ENCODE measurements around the gene SFTPA2.
"Not testable (repeated sequence)": the region's sequence is repeated elsewhere in the genome, so short reads cannot be mapped to it uniquely, and the experiment has no call there.

Gene SFTPA2

DNA sequence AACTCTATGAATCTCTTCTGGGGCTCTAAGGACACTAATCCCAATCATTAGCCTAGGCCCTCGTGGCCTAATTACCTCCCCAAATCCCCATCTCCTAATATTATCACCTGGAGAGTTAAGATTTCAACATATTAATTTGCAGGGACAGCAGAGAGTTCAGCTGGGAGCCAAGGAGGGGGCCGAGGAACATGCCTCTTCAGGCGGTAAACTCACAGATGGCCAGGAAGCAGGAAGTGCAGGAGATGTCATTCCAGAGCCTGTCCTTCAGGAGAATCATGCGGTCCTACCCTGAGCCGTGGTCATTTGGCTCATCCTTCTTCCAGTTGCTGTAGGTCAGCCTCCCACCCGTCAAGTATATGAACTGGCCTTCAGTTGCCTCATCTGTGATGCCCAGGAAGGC lies 21.9 kb upstream of the SFTPA2 start:
- TF ChIP-seq, protein P1, sequence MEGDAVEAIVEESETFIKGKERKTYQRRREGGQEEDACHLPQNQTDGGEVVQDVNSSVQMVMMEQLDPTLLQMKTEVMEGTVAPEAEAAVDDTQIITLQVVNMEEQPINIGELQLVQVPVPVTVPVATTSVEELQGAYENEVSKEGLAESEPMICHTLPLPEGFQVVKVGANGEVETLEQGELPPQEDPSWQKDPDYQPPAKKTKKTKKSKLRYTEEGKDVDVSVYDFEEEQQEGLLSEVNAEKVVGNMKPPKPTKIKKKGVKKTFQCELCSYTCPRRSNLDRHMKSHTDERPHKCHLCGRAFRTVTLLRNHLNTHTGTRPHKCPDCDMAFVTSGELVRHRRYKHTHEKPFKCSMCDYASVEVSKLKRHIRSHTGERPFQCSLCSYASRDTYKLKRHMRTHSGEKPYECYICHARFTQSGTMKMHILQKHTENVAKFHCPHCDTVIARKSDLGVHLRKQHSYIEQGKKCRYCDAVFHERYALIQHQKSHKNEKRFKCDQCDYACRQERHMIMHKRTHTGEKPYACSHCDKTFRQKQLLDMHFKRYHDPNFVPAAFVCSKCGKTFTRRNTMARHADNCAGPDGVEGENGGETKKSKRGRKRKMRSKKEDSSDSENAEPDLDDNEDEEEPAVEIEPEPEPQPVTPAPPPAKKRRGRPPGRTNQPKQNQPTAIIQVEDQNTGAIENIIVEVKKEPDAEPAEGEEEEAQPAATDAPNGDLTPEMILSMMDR (IDR thresholded peaks at IDR 0.05; ENCODE audit: insufficient read depth, low read depth, low read length, missing control alignments) = no peak
- H3K4me3 ChIP-seq (ENCODE audit: low read depth, low read length) = no peak overlapping the region
- no peak for DNase-seq (ENCODE audit: low read depth)

DNA sequence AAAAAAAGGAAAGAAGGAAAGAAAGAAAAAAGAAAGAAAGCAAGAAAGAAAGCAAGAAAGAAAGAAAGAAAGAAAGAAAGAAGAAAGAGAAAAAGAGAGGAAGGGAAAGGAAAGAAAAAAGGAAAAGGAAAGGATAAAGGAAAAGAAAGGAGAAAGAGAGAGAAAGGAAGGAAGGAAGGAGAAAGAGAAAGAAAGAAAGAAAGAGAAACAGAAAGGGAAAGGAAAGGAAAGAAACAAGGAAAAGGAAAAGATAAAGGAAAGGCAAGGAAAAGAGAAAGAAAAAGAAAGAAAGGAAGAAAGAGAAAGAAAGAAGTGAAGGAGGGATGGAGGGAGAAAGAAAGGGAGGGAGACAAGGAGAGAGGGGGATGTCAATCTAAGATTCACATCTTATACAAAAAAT lies 20.8 kb upstream of the SFTPA2 start:
- DNase-seq (ENCODE audit: low read depth) = no peak
- no peak overlapping the region for H3K4me3 ChIP-seq (ENCODE audit: low read depth, low read length)
- TF ChIP-seq, protein P1 (IDR thresholded peaks at IDR 0.05; ENCODE audit: insufficient read depth, low read depth, low read length, missing control alignments) = no peak

DNA sequence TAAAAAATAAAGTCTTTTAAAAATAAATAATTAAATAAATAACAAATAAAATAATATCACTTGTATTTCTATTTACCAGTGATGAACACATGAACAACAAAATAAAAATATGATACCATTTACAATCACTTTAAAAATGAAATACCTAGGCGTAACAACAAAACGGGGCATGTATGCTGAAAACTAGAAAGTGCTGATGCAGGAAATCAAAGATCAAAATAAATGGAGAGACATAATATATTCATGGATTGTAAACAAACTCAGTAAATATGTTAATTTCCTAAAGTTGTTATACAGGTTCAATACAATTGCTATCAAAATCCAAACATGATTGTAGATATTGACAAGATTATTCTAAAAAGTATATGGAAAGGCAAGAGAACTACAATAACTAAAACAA lies 19.2 kb upstream of the SFTPA2 start:
- TF ChIP-seq, protein P1 (IDR thresholded peaks at IDR 0.05; ENCODE audit: insufficient read depth, low read depth, low read length, missing control alignments) = no peak
- H3K4me3 ChIP-seq (ENCODE audit: low read depth, low read length) = no peak overlapping the region
- no peak for DNase-seq (ENCODE audit: low read depth)

- not testable (repeated sequence) for DNase-seq (ENCODE audit: low read depth); H3K4me3 ChIP-seq (ENCODE audit: low read depth, low read length)
Observed at GRCh38 chr10:79570624-79571023, 10.4 kb upstream of the SFTPA2 start.

DNA sequence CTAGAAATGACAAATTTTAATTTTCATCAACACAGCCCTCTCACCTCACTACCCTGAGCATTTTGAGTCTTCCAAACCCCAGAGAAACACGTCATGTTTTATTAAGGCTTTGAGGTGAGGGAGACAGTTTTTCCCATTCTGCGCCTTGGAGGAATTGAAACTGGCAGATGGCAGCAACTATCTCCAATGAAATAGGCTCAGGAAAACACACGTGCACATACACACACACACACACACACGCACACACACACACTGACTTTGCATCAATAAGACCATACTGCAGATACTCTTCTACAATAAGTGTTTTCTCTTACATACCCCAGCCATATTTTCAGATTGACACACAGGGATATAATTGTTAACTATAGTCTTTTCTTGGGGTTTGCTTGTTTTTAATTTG lies 3.2 kb upstream of the SFTPA2 start:
- no peak overlapping the region for H3K4me3 ChIP-seq (ENCODE audit: low read depth, low read length)
- no peak for DNase-seq (ENCODE audit: low read depth)
- TF ChIP-seq, protein P1 (IDR thresholded peaks at IDR 0.05; ENCODE audit: insufficient read depth, low read depth, low read length, missing control alignments) = no peak

- H3K4me3 ChIP-seq (ENCODE audit: low read depth, low read length) = no peak overlapping the region
- TF ChIP-seq, protein P1 (IDR thresholded peaks at IDR 0.05; ENCODE audit: insufficient read depth, low read depth, low read length, missing control alignments) = peak; percentile 87
- peak; percentile 66 for DNase-seq (ENCODE audit: low read depth)
Observed at GRCh38 chr10:79562135-79562756, 2.0 kb upstream of the SFTPA2 start.

GRCh38 chr10:79561257-79561656 lies 1.1 kb upstream of the SFTPA2 start:
- TF ChIP-seq, protein P1 (IDR thresholded peaks at IDR 0.05; ENCODE audit: insufficient read depth, low read depth, low read length, missing control alignments) = no peak
- H3K4me3 ChIP-seq (ENCODE audit: low read depth, low read length) = no peak overlapping the region
- DNase-seq (ENCODE audit: low read depth) = no peak
